HG03439 (cell line): ENCODE results near the gene MRGPRG.
"Not testable (repeated sequence)": the region's sequence is repeated elsewhere in the genome, so short reads cannot be mapped to it uniquely, and the experiment has no call there.

Experiments
- ATAC-seq: cut with Tn5 transposase; IDR thresholded peaks from one replicate; pipeline ENCODE4 v1.9.1; 2021; ENCODE audit warnings: mild to moderate bottlenecking, moderate library complexity; ENCODE audit not compliant: unreplicated experiment

Gene MRGPRG, protein sequence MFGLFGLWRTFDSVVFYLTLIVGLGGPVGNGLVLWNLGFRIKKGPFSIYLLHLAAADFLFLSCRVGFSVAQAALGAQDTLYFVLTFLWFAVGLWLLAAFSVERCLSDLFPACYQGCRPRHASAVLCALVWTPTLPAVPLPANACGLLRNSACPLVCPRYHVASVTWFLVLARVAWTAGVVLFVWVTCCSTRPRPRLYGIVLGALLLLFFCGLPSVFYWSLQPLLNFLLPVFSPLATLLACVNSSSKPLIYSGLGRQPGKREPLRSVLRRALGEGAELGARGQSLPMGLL

DNA sequence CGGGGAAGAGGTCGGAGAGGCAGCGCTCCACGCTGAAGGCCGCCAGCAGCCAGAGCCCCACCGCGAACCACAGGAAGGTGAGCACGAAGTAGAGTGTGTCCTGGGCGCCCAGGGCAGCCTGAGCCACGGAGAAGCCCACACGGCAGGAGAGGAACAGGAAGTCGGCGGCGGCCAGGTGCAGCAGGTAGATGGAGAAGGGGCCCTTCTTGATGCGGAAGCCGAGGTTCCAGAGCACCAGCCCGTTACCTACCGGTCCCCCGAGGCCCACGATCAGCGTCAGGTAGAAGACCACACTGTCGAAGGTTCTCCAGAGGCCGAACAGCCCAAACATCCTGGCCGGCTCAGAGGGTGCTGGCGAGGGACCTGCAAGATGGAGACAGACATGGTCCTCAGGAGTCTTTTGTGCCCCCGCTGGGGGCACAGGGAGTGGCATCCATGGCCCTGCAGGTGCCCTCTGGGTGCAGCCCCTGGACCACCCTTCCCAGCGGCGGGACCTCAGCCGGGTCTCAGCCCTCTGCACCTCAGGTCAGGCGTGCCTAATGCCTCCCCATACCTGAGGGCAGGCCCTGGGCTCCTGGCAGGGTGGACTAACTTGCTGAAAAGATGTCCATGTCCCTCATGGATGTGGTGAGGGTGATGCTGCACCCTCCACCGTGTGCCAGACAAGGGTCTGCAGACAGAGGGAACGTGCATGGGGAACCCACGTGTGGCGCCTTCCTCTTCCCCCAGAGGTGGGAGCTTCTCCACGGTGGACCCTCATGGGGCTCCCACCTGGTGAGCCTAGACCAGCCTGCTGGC lies at the start of gene MRGPRG:
TSS of gene MRGPRG (minus strand) at position 331 of the 798 bp plus-strand sequence. CDS start at position 331, 0 bp downstream.
- ATAC-seq: no peak

DNA sequence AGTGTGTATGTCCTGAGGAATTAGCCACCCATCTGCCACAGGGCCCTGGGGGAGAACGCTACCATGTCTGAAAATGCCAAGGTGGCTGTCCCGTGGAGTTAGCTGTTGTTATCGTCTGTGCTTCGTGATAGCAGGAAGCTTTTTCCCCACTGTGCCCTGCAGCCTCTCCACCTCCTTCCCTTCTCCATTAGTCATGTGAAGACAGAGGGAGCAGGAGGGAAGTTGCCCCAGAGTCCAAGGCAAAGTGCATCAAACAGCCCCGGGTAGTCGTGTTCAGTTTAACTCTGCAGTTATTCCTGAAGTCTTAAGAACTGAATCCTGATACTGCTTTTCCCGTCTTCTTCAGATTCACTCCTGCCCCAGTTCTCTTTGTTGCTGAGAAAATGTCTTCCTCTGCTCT lies 43.9 kb upstream of the MRGPRG start:
- ATAC-seq: not testable (repeated sequence)

DNA sequence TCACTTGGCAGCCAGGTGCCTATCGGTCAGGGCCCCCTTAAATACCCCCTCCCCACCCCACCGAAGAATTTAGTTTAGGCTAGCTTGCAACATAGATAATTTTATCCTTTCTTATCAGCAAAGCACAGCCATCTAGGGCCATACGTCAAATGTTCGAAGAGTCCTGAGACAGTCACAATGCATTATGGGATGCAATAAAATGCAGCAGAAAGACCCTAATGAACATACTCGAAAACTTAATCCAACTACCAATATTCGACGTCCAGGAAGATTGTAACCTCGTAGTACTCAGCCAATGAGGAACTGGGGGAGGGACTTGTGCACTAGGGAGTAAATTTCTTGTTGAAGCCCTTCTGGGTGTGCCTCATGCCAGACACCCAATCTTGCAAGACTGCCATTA lies 43.2 kb upstream of the MRGPRG start:
- ATAC-seq: not testable (repeated sequence)

DNA sequence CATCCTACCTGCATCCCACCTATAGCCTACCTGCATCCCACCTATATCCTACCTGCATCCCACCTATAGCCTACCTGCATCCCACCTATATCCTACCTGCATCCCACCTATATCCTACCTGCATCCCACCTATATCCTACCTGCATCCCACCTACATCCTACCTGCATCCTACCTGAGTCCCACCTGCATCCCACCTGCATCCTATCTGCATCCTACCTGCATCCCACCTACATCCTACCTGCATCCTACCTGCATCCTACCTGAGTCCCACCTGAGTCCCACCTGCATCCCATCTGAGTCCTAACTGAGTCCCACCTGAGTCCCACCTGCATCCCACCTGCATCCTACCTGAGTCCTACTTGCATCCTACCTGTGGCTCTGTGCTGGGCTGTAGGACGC lies 38.9 kb upstream of the MRGPRG start:
- ATAC-seq: not testable (repeated sequence)

DNA sequence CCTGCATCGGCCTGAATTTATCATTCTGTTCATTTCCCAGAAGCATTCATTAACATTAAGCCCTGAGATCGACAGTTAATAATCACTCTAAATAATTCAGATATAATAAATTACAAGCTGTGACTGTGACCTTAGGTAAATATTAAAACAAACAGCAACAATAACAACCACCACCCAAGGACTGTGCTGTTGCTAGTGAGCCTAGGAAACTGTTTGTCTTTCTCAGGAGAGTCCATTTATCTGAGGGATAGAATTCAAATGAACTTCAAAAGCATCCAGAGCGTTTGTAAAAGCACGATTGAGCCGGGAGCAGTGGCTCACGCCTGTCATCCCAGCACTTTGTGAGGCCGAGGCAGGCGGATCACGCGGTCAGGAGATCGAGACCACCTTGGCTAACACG lies 36.6 kb upstream of the MRGPRG start:
- not testable (repeated sequence) for ATAC-seq

DNA sequence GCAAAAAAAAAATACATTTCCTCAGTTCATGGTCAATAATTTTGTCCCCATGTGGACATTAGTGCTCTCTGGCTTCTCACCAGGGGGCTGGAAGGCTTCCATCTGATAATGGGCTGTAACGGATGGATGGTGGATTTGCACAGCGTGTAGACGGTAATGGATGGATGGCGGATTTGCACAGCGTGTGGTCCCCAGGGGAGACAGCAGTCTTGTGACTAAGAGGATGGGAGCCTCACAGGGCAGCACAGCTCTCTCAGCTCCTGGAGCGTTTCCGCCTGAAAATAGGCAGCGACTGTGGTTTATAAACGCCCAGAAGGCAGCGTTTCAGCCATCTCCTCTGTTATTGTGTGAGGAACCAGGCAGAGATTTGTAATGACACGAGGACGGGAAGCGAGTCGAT lies 36.2 kb upstream of the MRGPRG start:
- not testable (repeated sequence) for ATAC-seq

DNA sequence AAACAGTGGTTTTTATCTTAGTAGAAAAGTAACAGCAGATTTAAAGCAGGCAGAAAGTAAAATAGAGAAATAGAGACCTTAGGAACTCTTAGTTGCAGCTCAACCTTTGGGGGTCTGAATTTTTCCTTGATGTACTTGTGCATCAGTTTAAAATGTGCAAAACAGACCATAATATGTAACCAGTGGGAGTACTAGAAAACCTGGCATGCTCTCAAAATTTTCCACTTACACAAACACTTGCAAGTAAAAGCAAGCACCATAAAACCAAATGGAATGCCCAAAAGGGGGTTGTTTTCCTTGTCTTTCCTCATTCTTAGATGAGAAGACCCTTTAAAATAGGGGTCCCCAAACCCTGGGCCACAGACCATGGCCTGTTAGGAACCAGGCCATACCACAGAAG lies 26.5 kb upstream of the MRGPRG start:
- no peak for ATAC-seq

DNA sequence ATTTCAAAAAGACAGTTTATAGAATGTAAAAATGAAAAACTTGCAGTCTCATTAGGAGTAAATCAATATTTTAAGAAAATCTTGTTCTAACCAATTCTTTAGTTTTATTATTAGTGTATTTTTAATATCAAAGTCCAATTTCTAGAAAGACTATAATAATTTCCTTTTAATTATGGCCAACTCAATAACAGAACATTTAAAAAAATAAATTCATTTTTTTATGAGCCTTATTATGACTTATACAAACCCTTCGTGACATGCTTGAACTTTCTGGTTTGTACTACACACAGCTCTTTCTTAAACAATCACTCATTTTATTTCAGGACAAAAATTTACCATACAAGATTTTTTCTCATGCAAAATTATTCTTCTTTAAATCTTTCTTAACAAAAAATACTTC lies 25.3 kb upstream of the MRGPRG start:
- ATAC-seq: no peak

DNA sequence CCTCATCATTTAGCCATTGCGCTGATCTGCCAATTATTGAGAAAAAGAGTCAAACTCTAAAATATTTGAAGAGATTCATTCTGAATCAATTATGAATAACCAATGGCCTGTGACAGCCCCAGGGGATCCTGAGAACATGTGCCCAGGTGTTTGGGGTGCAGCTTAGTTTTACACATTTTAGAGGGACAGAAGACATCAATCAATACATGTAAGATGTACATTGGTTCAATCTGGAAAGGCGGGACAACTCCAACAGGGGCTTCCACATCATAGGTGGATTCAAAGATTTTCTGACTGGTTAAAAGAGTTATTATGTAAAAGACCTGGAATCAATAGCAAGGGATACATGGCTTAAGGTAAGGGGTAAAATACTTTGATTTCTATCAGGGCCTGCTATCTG lies 18.5 kb upstream of the MRGPRG start:
- no peak for ATAC-seq

DNA sequence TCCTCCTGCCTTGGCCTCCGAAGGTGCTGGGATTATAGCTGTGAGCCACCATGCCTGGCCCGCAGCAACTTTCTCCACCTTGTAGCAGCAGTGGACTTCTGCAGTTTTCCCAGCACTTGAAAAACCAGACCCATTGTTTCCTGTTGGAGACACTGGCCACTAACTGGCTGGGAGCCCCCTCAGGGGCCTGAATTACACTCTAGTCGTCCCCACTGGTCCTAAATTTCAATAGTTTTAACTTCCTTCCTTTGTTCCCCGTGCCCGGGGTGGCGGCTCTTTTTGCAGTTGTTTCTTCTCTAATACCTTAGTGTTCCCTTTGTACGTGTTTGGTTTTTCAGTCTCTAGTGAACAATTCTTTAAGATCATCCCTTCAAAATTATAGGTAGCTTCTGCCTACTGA lies 16.2 kb upstream of the MRGPRG start:
- no peak for ATAC-seq

DNA sequence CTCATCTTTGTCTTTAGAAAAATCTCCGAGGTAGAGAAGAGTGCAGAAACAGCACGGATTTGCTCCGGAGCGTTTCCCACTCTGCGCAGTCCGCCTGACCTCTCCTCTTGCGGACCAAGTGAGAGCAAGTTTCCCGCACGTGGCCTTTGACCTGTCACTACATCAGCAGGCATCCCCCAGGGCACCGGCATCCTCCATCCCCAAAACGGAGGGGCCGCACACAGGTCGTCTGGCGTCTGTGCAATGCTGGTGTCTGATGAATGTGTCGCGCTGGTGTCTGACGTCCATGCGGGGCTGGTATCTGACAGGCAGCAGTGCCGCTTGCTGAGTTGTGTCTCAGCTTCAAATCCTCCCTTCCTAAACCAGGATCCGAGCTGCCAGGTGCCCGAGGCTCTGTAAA lies 14.3 kb upstream of the MRGPRG start:
- no peak for ATAC-seq

DNA sequence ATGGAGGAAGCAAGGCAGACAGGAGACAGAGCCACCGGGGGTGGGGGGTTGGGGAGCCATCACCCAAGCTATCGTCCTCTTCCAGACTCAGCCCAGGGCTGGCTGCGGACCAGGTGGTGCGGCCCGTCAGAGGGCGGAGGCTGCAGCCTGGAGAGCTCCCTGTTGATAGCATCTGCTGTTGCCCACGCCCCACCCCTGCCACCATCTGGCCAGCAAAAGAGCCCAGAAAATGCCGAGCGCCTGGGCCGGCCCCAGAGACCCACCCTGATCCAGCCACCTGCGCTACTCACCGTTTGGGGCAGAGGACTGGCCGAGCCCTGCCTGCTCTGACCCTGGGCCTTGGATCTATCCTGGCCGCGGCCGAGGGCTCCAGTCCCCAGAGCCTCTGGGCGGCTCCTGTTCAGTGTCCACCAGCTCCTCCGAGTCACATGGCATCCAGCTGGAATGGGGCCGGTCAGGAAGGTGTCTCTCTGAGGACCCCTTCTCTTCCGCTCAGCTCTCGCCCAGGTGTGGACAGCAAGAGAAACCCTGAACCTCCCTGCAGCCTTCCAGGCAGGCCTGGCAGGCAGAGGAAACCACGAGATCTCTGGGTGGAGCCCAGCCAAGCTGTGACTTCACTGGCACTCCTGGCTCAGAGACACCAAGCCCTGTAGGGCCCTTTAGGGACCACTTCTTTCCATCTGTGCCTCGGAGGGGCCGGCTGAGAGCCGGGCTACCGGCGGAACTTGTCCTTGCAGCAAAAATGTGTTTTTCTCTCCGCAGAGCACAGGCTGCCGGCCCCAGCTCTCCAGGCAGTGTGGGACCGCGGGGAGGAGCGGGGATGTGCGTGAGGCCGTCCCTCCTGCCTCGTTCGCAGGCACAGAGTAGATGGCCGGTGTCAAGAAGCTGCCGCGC lies 13.5 kb upstream of the MRGPRG start, which contains the start of gene MRGPRE:
TSS of gene MRGPRE (minus strand) at position 567 of the 894 bp plus-strand sequence. CDS start 3,618 bp downstream, outside the sequence.
- ATAC-seq: no peak

DNA sequence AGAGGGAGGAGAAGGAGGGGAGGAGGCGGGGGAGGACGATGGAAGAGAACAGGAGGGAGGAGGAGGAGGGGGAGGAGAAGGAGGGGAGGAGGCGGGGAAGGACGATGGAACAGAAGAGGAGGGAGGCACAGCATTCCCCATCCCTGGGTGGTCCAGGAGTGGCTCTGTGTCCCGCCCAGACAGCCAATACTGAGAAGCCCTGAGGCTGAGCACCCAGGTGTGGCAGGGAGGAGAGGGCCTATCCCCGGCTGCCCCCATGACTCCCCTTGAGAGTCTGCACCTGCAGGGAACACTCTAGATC lies 12.9 kb upstream of the MRGPRG start:
- no peak for ATAC-seq

DNA sequence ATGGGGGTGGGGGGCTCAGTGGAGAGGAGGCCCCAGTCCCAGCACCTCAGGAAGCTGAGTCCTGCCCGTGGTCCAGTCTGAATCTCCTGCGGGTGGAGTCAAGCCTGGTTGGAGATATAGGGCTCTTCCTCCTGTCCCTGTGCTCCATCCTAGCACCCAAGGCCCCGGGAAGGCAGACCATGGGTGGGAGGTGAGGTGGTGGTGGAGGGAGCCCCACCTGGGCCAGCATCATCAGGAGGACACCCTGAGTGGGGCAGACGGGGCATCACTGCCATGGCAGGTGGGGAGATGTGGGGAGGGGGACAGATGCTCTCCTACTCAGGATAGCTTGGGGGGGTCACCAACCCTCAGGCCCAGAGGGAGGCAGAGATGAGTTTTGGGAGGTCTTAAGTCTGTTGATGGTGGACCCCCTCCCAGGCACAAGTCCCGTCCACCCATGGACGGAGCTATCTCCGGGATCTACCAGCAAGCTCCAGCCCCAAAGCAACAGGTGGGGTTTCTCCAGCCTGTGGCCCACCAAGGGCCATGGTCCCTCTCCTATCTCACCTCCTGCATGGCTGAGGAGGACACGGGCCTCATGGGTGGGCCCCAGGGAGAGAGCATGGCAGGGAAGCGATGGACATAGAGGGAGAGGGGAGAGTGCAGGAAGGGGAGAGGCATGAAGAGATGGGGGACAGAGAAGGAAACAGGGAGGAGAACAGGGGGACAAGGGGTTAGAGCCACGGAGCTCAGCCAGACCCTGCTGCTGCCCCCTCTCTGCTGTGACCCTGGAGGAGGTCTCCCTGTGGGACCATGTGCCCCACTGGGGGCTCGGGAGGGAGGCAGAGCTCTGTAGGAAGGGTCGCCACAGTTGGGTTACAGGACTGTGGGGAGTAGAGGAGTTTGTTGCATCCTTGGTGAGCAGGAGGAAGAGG lies 12.3 kb upstream of the MRGPRG start:
- no peak for ATAC-seq

DNA sequence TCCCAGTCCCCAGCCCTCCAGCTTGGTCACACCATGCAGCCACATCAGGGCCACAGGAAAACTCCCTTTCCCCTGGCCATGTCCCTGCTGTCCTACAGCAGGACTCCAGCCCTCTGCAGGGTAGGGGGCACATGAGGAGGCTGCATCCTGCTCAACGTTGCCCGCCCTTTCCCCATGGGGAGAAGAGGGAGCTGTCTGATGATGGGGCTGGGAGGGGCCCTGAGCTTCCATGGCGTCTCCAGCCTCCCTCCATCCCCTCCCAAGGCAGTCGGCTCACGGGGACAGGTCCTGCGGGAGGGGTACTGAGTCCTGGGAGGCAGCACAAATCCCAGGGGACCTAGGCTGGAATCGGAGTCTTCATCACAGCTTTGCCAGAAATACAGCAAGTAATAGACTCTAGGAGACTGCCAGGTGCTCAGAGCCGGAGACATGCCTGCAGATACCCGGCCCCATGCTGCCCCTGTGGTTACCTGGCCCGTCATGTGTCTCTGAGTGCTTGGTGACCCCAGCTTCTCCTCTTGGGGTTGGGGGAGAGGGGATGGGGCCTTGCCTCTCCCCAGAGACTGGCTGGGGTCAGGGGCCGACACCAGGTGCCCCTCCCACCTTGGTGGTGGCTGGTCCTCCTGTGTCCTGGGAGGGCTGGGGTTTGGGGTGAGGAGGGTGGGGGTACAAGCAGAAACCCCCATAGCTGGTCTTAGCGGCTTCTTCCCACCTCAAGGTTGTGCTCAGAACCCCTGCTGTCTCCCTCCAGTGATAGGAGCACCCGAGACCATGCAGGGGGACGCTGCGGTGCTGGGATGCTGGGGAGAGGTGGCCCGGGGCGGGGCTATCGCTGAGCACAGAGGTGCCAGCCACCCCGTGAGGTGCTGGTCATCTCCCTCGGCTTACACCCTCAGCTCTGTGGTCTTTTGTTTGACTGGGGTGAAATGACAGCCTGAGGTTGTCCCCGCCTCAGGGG lies 11.3 kb upstream of the MRGPRG start:
- ATAC-seq: no peak

DNA sequence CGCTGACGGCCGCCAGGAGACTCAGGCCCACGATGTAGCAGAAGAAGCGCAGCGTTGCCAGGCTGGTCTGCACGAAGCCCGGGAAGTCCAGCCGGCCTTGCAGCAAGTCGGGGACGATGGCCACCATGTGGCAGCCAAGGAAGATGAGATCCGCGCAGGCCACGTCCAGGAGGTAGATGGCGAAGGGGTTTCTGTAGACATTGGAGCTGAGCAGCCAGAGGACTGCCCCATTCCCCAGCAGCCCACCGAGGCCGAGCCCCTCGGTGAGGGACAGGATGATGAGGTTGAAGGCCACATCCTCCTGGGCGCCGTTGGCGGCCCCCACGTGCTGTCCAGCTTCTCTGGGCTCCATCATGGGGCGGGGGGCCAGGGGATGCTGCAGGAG lies 9.8 kb upstream of the MRGPRG start:
- no peak for ATAC-seq

DNA sequence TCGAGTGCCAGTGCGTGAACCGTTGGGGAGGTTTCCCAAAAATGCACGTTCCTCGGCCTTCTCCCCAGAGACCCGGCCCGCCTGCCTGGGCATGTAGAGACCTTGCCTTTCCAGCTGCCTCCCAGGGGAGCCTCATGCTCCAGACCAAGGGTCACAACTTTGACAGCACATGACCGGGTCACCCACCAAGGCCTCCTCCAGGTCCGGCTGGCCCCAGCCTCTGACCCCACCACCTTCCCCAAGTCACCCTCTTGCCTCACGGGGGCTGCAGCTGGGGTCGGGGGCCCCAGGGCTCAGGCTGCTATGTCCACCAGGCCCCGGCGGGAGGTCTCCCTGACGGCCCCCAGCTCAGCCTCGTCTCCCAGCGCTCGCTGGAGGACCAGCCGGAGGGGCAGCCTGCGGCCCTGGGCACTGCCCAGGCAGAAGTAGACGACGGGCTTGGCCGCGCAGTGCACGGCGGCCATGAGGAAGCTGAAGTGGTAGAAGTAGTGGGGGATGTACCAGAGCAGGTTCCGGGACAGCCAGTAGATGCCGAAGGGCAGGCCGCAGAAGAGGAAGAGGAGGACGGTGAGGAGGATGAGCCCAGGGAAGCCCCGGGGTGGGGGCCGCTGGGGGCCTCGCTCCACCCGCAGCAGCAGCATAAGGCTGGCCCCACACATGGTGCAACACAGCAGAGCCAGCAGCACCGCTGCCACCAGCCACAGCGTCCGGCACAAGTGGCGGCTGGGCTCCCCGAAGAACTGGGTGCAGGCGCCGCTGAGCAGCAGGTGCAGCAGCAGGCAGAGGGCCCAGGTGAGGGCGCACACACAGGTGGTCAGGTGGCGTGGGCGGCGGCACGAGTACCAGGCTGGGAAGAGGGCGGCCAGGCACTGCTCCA lies 9.2 kb upstream of the MRGPRG start:
- ATAC-seq: no peak

DNA sequence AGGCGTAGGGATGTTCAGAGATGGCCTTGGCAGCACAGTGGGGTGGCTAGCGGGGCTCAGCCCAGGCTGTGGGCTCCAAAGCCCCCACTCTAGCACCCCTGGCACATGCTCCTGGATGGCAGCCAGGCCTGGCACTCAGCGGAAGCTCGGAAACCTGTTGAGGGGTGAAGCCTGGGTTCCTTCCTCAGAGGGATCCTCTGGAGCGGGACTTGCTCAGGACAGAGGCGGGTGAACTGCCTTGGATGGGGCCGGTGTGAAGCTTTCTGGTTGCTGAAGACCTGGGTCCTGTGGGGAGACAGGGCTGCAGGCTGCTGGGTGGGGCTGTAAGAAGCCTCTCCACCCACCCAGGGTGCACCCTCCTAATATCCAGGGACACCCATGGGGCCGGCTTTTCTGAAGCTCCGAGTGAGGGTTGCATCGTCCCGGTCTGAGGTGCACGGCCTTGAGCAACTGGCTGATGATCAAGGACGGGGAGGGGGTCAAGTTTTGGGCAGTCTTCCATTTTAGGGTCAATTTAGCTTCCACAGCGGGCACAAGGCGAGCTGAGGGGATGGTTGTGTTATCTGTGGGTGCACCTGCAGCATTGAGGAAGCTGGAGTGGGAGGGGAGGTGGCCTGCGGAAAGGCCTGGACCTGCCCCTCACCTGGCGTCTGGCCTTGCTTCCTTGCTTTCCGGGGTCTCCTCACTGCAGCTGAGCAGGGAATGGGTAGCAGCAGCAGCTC lies 8.4 kb upstream of the MRGPRG start:
- ATAC-seq: no peak
